Gastroesophageal sphincter (tissue), 2 donors: ENCODE data around the gene BCAS3.

Experiments used
- EP300 ChIP-seq: sonication (generic); formaldehyde crosslinking; IDR thresholded peaks from one replicate; pipeline ENCODE4 v1.6.1; 2017; ENCODE audit warnings: antibody characterized with exemption, mild to moderate bottlenecking
- POLR2A ChIP-seq, 2 donors: fragments of 450-650 bp; IDR thresholded peaks; one replicate each; pipeline ENCODE4 v1.6.1; 2017; ENCODE audit warnings: antibody characterized with exemption in 2 of 2, mild to moderate bottlenecking in 2 of 2, moderate library complexity in 1 of 2
- POLR2AphosphoS5 ChIP-seq: sonication (generic); formaldehyde crosslinking; IDR thresholded peaks from one replicate; pipeline ENCODE4 v1.6.1; 2017; ENCODE audit warnings: antibody characterized with exemption

DNA sequence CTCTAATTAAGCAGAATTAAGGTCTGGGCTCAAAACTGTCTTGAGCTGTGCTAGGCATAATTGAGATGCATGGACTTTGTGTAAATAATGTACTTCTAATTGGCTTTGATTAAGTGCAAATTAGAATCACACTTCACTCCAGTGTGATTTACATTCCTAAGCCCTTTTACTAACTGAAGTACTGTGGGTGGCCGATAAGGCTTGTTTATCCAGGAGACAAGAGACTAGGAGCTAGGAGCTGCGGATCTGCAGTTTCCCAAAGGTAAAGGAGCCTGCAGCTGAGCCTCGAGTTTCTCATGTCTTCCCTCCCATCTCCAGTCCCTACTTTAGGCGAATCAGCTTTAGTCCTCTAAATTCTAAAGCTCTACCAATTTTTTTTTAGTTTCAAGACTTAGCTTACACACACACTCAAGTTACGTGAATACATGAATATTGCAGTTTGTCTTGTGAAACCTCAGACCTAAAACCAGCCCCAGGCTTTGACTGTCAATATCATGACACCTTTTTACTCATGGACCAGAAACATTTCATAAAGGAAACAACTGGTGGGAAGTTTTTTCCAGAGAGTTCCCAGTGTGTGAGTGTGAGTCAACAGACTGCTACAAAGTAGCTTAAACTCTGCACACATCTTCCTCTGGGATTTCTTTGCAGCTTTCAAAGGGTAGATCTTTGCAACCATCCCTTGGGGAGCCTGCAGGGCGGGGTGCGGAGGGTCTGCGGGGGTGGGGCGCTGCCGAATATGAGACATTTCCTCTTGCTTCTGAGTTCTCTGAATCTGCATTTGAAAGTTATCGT is 608.1 kb downstream of the BCAS3 start:
- no peak for TF ChIP-seq POLR2A (IDR thresholded peaks at IDR 0.05)
- TF ChIP-seq POLR2AphosphoS5: no peak
- TF ChIP-seq EP300: no peak
